ENCODE data around the gene GRAP2.

DNA sequence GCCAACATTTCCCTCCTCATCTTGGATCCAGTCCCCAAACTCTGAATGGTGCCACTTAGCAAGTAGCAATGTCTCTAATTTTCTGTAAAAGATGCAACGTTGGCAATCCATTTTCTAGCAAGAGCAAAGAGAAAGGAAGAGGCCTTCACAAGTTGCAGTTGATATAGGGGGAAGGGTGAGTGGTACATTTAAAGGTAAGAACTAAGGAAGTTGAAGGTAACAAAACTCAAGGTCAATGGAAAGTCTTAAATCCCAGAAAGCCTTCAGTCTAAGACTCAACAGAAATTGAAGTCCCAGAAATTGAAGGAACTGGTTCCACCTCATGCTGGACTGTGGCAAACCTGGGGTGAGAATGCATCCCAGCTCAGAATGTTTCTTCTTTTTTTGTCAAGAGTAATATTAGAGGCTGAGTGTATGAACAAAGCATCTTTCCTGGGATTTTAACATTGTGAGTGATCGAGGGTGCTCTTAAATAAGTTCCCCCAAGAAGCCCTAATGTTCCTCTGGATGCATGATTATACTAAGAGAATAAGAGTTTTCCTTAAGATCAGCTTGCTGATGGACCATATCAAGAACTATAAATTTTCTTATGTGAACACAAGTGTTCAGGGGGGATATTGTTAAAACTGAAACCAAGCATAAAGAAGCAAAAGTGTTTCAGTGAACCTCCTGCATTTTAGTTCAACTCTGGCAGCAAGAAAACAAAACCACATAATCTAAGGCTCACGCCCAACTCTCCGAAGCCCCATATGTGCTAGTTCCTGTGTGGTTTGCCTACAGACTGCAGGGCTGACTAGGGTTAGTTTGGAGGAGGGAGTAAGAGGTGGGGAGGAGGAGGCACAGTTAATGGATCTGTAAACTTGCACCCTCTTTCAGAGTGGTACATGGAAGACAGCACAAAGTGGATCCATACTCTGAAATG is at the start of gene GRAP2:
- TF ChIP-seq, protein P1, sequence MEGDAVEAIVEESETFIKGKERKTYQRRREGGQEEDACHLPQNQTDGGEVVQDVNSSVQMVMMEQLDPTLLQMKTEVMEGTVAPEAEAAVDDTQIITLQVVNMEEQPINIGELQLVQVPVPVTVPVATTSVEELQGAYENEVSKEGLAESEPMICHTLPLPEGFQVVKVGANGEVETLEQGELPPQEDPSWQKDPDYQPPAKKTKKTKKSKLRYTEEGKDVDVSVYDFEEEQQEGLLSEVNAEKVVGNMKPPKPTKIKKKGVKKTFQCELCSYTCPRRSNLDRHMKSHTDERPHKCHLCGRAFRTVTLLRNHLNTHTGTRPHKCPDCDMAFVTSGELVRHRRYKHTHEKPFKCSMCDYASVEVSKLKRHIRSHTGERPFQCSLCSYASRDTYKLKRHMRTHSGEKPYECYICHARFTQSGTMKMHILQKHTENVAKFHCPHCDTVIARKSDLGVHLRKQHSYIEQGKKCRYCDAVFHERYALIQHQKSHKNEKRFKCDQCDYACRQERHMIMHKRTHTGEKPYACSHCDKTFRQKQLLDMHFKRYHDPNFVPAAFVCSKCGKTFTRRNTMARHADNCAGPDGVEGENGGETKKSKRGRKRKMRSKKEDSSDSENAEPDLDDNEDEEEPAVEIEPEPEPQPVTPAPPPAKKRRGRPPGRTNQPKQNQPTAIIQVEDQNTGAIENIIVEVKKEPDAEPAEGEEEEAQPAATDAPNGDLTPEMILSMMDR (IDR thresholded peaks at IDR 0.05) = no peak
- peak in 1 of 4 donors; percentile 50 for TF ChIP-seq POLR2A (IDR thresholded peaks at IDR 0.05)
- peak in 1 of 2 donors; percentile 31 for TF ChIP-seq POLR2AphosphoS5 (IDR thresholded peaks at IDR 0.05)
- TF ChIP-seq EP300 (IDR thresholded peaks at IDR 0.05) = no peak
